Measurements from ENCODE around the gene RNU1-2.
"Not testable (repeated sequence)": the region's sequence is repeated elsewhere in the genome, so short reads cannot be mapped to it uniquely, and the experiment has no call there.

RNU1-2 gene

DNA sequence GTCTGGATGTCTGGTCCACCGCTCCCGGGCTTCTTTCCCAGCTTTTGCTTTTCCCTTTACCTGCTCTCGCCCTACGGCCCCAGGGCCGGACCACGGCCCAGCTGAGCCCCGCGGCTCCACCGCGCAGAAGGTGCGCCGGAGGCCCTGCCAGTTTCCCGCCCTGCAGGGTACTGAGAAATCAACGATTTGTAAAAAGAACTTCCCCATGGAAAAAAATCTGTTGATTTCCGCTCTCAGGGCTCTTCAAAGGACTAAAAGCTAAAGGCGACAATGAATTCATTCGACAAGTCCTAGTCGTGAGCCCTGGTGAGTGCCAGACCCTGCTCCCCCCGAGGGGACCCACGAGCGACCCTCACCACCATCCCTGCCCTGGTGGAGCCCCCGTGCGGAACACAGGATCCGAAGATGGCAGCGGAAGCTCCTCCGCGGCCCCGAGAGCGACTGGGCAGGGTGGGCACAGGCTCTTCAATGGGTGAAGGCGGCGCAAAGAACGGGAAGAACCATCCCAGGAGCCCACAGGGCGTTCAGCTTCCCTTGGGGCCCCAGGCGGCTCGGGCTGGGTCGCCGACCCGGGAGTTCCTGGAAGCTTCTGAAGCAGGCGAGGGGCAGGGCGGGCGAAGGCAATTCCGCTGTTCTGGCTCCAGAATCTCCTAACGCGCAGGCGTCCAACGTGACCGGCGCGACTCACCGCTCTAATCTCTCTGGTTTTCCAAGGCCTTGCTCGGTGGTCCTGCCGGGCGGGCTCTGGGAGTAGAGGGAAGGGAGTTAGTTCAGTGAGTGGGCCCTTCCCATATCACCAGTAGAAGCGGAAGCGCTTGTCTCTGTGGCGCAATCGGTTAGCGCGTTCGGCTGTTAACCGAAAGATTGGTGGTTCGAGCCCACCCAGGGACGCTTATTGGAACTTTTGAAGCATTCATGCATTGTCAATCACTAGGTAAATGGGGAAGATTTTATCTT is 6.6 kb upstream of the RNU1-2 start:
- DNase-seq: no peak

- not testable (repeated sequence) for DNase-seq
These were observed 5.2 kb upstream of the RNU1-2 start for GRCh38 chr1:16890539-16891021.

- DNase-seq: not testable (repeated sequence)
These were observed 4.7 kb upstream of the RNU1-2 start for GRCh38 chr1:16891057-16891456.

DNA sequence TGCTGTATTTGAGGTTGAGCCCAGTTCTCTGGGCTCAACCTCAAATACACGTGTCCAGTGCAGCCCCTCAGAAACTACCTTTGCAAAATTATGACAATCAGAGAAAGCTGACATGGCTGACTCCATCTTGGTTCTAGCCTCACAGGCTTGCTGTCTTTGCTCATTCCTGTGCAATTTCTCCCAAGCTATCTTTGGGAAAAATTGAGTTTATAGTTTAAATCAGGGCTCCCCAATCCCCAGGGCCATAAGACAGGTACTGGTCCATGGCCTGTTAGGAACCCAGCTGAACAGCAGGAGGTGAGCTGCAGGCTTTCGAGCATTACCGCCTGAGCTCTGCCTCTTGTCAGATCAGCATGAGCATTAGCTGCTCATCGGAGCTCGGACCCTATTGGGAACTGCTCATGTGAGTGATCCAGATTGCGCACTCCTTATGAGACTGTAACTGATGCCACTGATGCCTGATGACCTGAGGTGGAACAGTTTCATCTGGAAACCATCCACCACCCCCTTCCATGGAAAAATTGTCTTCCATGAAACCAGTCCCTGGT is 2.7 kb upstream of the RNU1-2 start:
- not testable (repeated sequence) for DNase-seq

DNA sequence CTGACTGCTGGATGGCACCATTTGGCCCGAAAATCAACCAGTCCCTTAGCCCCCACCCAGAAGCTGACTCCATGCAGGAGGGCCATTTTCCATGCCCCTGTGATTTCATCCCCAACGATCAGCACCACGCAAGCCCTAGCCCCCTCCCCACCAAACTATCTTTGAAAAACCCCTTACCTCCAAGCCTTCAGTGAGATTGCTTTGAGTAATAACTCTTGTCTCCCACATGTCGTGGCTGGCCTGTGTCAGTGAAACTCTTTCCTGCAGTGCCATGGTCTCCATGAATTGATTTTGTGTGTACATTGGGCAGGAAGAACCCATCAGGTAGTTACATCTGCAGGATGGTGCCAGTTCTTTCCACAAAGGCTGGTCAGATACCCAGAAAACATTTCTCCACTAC is 2.0 kb upstream of the RNU1-2 start:
- DNase-seq: not testable (repeated sequence)

DNA sequence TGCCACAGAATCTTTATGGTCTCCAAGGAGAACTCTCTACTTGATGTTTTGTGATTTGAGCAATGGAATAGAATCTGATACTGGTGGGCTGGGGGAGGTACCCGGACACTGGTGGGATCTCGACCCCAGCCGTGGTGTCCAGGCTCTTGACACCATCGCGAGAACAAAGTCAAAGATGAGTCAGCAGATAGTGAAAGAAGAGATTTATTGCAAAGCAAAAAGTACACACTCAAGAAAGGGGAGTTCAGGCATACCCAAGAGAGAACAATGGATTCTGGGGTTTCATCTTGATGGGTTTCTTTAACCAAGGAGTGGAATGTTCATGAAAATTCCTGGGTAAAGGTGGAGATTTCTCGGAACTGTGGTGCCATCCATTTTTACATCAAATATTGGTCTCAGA is 1.4 kb upstream of the RNU1-2 start:
- DNase-seq: not testable (repeated sequence)

DNA sequence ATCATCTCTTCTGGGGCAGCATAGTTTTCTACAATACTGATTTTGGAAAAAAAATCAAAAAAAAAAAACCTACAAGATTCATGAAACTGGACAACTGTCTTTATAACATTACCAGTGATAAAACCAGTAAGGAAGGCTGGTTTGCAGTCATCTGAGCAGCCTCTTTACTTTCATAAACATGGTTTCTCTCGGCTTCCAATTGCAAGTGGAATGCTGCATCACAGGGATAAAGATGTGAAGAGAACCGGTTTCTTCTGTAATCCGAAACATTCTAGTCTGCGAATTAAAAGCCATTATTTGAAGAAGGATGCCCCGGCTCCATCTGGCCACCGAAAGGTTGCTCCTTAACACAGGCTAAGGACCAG is 565 bp upstream of the RNU1-2 start:
- DNase-seq: not testable (repeated sequence)

DNA sequence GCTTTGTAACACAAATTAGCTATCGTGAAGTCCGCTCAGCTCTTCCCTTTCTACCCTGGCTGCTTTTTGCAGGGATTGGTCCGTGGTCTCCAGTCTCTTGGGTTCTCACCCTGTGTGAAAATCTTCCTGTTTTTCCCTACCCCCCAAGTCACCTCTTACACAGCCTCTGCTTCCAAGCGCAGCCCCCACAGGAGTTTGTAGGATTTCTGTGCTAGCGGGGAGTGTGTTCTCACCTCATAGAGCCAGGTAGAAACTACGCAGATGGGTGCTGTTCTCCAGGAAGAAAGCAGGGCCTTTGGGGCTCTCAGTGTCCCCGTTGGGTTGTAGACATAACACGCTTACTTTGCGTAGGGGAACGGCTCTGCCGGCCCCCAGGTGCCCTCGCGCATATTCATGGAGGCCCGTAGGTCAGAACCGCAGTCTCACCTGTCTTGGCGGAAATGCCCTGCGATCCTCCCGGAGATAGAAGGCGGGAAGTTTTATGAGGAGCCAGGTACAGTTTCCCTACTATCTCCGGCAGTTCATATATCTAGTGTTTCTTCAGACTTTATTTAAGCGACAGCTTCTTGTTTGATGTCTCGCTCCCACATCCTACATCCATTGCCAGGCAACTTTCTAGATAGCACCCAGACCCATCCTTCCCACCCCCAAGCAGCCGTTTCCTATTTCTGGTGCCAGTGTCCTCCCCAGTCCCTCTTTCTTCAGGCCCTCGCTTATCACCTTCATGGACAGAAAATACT is 706 bp downstream of the RNU1-2 start:
- peak; percentile 65 for DNase-seq

DNA sequence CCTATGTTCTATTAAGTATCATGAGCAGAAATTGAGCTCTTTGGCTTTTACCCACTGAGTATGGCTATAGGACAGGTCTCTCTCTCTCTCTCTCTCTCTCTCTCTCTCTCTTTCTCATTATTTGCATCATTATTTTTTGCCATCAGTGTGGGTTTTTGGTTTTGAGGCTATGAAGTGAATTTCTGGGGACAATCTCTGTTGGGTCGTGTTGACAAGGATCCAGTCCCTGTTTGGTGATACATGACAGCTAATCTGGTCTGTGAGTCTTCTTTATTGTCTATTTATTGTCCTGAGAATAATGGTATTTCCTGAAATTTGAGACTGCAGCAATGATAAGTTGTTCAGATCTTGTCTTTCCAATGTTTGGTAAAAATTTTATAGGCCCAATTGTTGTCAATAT is 1.9 kb downstream of the RNU1-2 start:
- not testable (repeated sequence) for DNase-seq

GRCh38 chr1:16898298-16898697 is 2.5 kb downstream of the RNU1-2 start:
- DNase-seq: not testable (repeated sequence)

GRCh38 chr1:16899020-16899419 is 3.2 kb downstream of the RNU1-2 start:
- DNase-seq: not testable (repeated sequence)

DNA sequence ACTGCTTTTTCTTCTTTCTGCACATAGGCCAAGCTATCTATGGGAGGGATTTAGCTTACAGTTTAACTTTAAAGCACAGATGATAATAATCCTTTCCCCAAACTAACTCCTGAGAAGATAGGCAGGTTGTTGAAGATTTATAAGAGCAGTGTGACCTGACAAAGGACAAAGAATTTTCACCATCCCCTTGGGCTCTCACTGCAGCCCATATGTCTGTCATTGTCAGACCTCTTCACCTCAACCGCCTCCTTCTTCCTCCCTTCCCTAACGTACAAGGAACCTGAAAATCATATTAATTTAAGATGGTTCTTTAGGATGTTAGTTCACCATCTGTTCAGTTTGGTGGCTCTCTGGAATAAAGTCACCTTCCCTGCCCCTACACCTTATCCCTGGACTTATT is 5.0 kb downstream of the RNU1-2 start:
- no peak for DNase-seq

DNA sequence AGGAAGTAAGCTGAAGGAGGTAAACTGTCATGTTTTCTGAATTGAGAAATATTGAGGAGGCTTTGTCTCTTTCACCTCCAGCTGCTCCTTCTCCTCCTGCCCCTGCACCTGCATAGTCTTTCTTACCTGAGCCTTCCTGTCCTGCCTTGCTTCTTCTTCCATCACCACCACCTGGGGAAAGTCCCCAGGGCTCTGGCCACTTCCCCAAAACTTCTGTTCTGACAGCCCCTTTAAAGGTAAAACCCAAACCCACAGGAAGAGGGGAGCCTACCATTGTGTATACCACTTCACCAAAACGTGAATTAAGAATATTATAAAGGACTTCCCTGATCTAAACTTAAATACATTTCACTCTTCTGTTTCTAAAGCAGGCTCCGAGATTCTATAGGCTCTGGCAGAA is 5.6 kb downstream of the RNU1-2 start:
- not testable (repeated sequence) for DNase-seq

DNA sequence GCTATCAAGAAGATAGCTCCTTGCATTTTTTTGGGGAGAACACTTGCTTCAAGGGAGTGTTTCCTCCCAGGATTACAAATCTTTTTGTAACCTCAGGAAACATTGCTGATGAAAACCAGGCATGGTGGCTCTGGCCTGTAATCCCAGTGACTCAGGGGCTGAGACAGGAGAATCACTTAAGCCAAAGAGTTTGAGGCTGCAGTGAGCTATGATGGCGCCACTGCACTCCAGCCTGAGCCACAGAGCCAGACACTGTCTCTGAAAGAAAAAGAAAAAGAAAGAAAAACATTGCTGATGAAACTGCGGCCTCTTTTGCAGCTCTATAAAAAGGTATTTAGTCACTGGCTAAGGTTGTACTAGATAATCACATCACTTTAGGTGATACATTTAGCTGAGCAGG is 7.3 kb downstream of the RNU1-2 start:
- no peak for DNase-seq

GRCh38 chr1:16903458-16903796 is 7.6 kb downstream of the RNU1-2 start:
- DNase-seq: no peak

- peak; percentile 99 for DNase-seq
These were observed 8.9 kb downstream of the RNU1-2 start for GRCh38 chr1:16904560-16905109.

- peak; percentile 67 for DNase-seq
These were observed 9.5 kb downstream of the RNU1-2 start for GRCh38 chr1:16905110-16905867.

- DNase-seq: no peak
These were observed 10.3 kb downstream of the RNU1-2 start for GRCh38 chr1:16905868-16906702.

DNA sequence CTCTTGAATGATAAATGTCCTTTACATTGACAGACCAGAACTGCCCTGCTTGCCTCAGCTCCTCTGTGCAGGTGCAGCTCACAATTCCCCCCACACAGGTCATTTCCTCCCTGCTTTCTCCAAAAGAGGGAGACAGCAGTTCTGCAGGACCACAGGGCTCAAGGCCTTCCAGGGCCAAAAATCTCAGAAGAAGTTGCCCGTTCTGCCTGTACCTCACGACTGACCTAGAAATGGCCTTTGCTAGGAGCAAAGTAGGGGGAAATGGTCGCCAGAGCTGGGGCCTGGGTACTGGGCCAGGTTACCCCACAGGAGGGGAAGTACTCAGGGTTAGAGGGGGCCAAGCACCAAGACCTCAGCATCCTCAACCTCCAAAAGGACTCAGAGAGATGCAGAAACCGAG is 11.1 kb downstream of the RNU1-2 start:
- DNase-seq: no peak

DNA sequence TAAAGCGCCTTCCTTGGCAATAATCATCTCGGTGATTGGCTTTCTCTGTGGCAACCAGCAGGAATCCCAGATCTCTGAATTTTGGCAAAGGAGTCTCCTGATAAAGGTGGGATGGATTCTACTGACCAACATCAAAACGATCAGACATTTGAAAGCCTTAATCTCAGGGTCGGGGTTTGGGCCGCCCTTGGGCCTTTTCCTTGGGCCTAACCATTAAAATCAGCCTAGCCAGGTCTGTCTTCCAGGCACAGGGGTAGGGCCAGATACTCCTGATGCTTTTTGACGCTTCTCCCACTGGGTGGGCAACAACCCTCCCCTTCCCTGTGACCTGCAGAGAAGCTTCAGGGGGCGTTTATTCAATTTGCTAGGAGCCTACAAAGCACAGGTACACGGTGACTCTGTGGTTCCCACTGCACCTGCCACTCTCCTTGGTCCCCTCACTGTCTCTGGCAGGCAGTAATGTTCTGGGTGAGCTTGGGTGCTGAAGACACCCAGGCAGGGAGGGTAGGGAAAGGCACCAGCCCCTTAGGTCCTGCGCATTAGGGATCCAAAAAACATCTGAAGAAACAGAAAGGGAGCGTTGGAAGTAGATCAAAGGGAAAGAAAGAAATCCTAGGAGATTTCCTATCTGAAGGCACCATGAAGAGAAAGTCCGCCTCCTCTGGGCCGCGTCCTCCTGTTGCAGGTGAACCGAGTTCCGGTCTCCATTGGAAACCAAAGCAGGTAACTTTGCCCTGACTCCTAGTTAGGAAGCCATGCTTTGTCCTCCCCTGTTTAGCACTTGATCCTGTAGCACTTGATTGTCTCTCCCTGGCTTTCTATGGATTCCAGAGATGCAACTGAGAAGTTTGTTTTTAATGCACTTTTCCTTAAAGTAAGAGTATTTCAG is 12.3 kb downstream of the RNU1-2 start:
- no peak for DNase-seq

Measured in NCI-H1092 (cell line).